OCI-LY1 (cell line): ENCODE results near the gene HSF5.

Experiments used
- CTCF ChIP-seq: fragments of 200-600 bp; sonication (generic), shearing (Covaris generic); IDR thresholded peaks from 2 replicates; pipeline ENCODE4 v1.5.1; 2017; ENCODE audit warnings: mild to moderate bottlenecking, antibody characterized with exemption, low read length, moderate library complexity, mixed read lengths
- EZH2 ChIP-seq: fragments of 200-600 bp; sonication (generic), shearing (Covaris generic); IDR thresholded peaks from 2 replicates; pipeline ENCODE4 v1.8.0; 2017; ENCODE audit warnings: borderline replicate concordance, mixed run types, mild to moderate bottlenecking, antibody characterized with exemption, low read length, moderate library complexity, mixed read lengths

- TF ChIP-seq EZH2 (no peak), CTCF (no peak)
These were observed 48.3 kb upstream of the HSF5 start for GRCh38 chr17:58536542-58536941.
